ENCODE results near the gene FOLR3.
"Not testable (repeated sequence)": the region's sequence is repeated elsewhere in the genome, so short reads cannot be mapped to it uniquely, and the experiment has no call there.

Gene FOLR3

GRCh38 chr11:72146625-72147024 is 11.1 kb downstream of the FOLR3 start:
- Histone ChIP-seq H3K4me3 (ENCODE audit: insufficient read length, low read depth) (no peak overlapping the region), H3K9ac (ENCODE audit: insufficient read length, low read depth) (no peak overlapping the region), H3K36me3 (ENCODE audit: insufficient read depth, insufficient read length, low read length) (no peaks in the 10 kb centered on the region), H3K9me3 (ENCODE audit: insufficient read depth, low read length) (no peaks in the 10 kb centered on the region), H3K27me3 (ENCODE audit: insufficient read depth, insufficient read length) (no peaks in the 10 kb centered on the region), H3K4me1 (ENCODE audit: insufficient read depth, insufficient read length) (no peaks in the 10 kb centered on the region)
- no peak for TF ChIP-seq ZNF274 (IDR thresholded peaks at IDR 0.05; ENCODE audit: low read depth, low read length)
- no peak for DNase-seq (ENCODE audit: low read depth, low spot score)

GRCh38 chr11:72150882-72151281 is 15.4 kb downstream of the FOLR3 start:
- DNase-seq (ENCODE audit: low read depth, low spot score), result no peak
- Histone ChIP-seq H3K9ac (ENCODE audit: insufficient read length, low read depth) (no peak overlapping the region), H3K36me3 (ENCODE audit: insufficient read depth, insufficient read length, low read length) (no peaks in the 10 kb centered on the region), H3K4me3 (ENCODE audit: insufficient read length, low read depth) (no peak overlapping the region), H3K9me3 (ENCODE audit: insufficient read depth, low read length) (no peaks in the 10 kb centered on the region; the same call in 1 of the 2 replicates), H3K4me1 (ENCODE audit: insufficient read depth, insufficient read length) (no peaks in the 10 kb centered on the region), H3K27me3 (ENCODE audit: insufficient read depth, insufficient read length) (no peaks in the 10 kb centered on the region)
- TF ChIP-seq YY1 (IDR thresholded peaks at IDR 0.05; ENCODE audit: insufficient read depth, insufficient read length) (no peak), ZNF274 (IDR thresholded peaks at IDR 0.05; ENCODE audit: low read depth, low read length) (no peak), SUZ12 (IDR thresholded peaks at IDR 0.05; ENCODE audit: extremely low read depth, insufficient read depth, insufficient read length) (no peak)

GRCh38 chr11:72153874-72154273 is 18.3 kb downstream of the FOLR3 start:
- DNase-seq (ENCODE audit: low read depth, low spot score); H3K36me3 ChIP-seq (ENCODE audit: insufficient read depth, insufficient read length, low read length); H3K9me3 ChIP-seq (ENCODE audit: insufficient read depth, low read length); H3K4me3 ChIP-seq (ENCODE audit: insufficient read length, low read depth); H3K9ac ChIP-seq (ENCODE audit: insufficient read length, low read depth); H3K4me1 ChIP-seq (ENCODE audit: insufficient read depth, insufficient read length); H3K27me3 ChIP-seq (ENCODE audit: insufficient read depth, insufficient read length): not testable (repeated sequence)

GRCh38 chr11:72154816-72155215 is 19.3 kb downstream of the FOLR3 start:
- Histone ChIP-seq H3K9me3 (ENCODE audit: insufficient read depth, low read length) (no peaks in the 10 kb centered on the region; the same call in 1 of the 2 replicates), H3K4me3 (ENCODE audit: insufficient read length, low read depth) (no peak overlapping the region), H3K36me3 (ENCODE audit: insufficient read depth, insufficient read length, low read length) (no peaks in the 10 kb centered on the region), H3K9ac (ENCODE audit: insufficient read length, low read depth) (no peak overlapping the region), H3K27me3 (ENCODE audit: insufficient read depth, insufficient read length) (no peaks in the 10 kb centered on the region), H3K4me1 (ENCODE audit: insufficient read depth, insufficient read length) (no peaks in the 10 kb centered on the region)
- no peak for DNase-seq (ENCODE audit: low read depth, low spot score)
- TF ChIP-seq ZNF274 (IDR thresholded peaks at IDR 0.05; ENCODE audit: low read depth, low read length), result no peak
- TF ChIP-seq SUZ12 (IDR thresholded peaks at IDR 0.05; ENCODE audit: extremely low read depth, insufficient read depth, insufficient read length), result no peak
- TF ChIP-seq YY1 (IDR thresholded peaks at IDR 0.05; ENCODE audit: insufficient read depth, insufficient read length), result no peak

- no peaks in the 10 kb centered on the region for H3K27me3 ChIP-seq (ENCODE audit: insufficient read depth, insufficient read length)
- no peaks in the 10 kb centered on the region; the same call in 1 of the 2 replicates for H3K9me3 ChIP-seq (ENCODE audit: insufficient read depth, low read length)
- H3K4me3 ChIP-seq (ENCODE audit: insufficient read length, low read depth), result no peak overlapping the region
- no peak overlapping the region for H3K9ac ChIP-seq (ENCODE audit: insufficient read length, low read depth)
- H3K4me1 ChIP-seq (ENCODE audit: insufficient read depth, insufficient read length), result no peaks in the 10 kb centered on the region
- no peaks in the 10 kb centered on the region for H3K36me3 ChIP-seq (ENCODE audit: insufficient read depth, insufficient read length, low read length)
- no peak for DNase-seq (ENCODE audit: low read depth, low spot score)
- TF ChIP-seq ZNF274 (IDR thresholded peaks at IDR 0.05; ENCODE audit: low read depth, low read length) (no peak), SUZ12 (IDR thresholded peaks at IDR 0.05; ENCODE audit: extremely low read depth, insufficient read depth, insufficient read length) (no peak), YY1 (IDR thresholded peaks at IDR 0.05; ENCODE audit: insufficient read depth, insufficient read length) (no peak)
Observed at GRCh38 chr11:72155751-72156150, 20.2 kb downstream of the FOLR3 start.

GRCh38 chr11:72157131-72157530 is 21.6 kb downstream of the FOLR3 start:
- TF ChIP-seq ZNF274 (IDR thresholded peaks at IDR 0.05; ENCODE audit: low read depth, low read length) (no peak), SUZ12 (IDR thresholded peaks at IDR 0.05; ENCODE audit: extremely low read depth, insufficient read depth, insufficient read length) (no peak), YY1 (IDR thresholded peaks at IDR 0.05; ENCODE audit: insufficient read depth, insufficient read length) (no peak)
- Histone ChIP-seq H3K9ac (ENCODE audit: insufficient read length, low read depth) (no peak overlapping the region), H3K9me3 (ENCODE audit: insufficient read depth, low read length) (no peaks in the 10 kb centered on the region; the same call in 1 of the 2 replicates), H3K4me3 (ENCODE audit: insufficient read length, low read depth) (no peak overlapping the region), H3K4me1 (ENCODE audit: insufficient read depth, insufficient read length) (no peaks in the 10 kb centered on the region), H3K27me3 (ENCODE audit: insufficient read depth, insufficient read length) (no peaks in the 10 kb centered on the region), H3K36me3 (ENCODE audit: insufficient read depth, insufficient read length, low read length) (no peaks in the 10 kb centered on the region)
- no peak for DNase-seq (ENCODE audit: low read depth, low spot score)

- no peak for DNase-seq (ENCODE audit: low read depth, low spot score)
- H3K9me3 ChIP-seq (ENCODE audit: insufficient read depth, low read length), result no peaks in the 10 kb centered on the region; the same call in 1 of the 2 replicates
- H3K4me3 ChIP-seq (ENCODE audit: insufficient read length, low read depth), result no peak overlapping the region
Observed at GRCh38 chr11:72160319-72160718, 24.8 kb downstream of the FOLR3 start.

More at GRCh38 chr11:72160319-72160718, 24.8 kb downstream of the FOLR3 start:
- Histone ChIP-seq H3K4me1 (ENCODE audit: insufficient read depth, insufficient read length) (no peaks in the 10 kb centered on the region), H3K27me3 (ENCODE audit: insufficient read depth, insufficient read length) (no peaks in the 10 kb centered on the region), H3K9ac (ENCODE audit: insufficient read length, low read depth) (no peak overlapping the region), H3K36me3 (ENCODE audit: insufficient read depth, insufficient read length, low read length) (no peaks in the 10 kb centered on the region)
- TF ChIP-seq YY1 (IDR thresholded peaks at IDR 0.05; ENCODE audit: insufficient read depth, insufficient read length), result no peak
- no peak for TF ChIP-seq ZNF274 (IDR thresholded peaks at IDR 0.05; ENCODE audit: low read depth, low read length)
- TF ChIP-seq SUZ12 (IDR thresholded peaks at IDR 0.05; ENCODE audit: extremely low read depth, insufficient read depth, insufficient read length), result no peak

Data from NT2/D1 (cell line).